Measurements from ENCODE around the gene FOXP1. TPM values are rescaled to one million over a fixed set of nuclear protein-coding genes. Genes with fewer than 3 reads are reported as not detected.

Gene FOXP1
- total and polyA plus RNA-seq, 2 of the 13 experiments (the other 11 are each of a cell fraction or from before 2014, with no cell fraction given), result 40.4 to 59.0 TPM

DNA sequence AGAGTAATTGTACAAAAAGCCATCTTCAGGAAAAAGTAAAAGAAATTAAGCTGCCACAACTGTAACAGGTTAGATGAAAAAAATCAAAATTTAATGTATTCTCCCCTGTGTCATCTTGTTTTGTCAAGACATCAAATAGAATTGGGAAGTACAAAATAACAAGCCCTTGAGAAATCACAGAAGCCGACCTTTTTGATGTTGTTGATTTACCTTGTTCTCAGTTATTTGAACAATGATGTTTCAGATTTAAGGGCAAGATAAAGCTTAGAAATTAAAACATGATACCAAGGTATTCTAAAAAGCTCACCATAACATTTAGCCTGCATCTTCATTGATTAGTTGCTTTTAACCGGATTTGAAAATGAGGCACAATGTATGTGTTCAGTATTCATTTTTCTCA lies 523.0 kb downstream of the FOXP1 start (continued):
- TF ChIP-seq, protein P1, sequence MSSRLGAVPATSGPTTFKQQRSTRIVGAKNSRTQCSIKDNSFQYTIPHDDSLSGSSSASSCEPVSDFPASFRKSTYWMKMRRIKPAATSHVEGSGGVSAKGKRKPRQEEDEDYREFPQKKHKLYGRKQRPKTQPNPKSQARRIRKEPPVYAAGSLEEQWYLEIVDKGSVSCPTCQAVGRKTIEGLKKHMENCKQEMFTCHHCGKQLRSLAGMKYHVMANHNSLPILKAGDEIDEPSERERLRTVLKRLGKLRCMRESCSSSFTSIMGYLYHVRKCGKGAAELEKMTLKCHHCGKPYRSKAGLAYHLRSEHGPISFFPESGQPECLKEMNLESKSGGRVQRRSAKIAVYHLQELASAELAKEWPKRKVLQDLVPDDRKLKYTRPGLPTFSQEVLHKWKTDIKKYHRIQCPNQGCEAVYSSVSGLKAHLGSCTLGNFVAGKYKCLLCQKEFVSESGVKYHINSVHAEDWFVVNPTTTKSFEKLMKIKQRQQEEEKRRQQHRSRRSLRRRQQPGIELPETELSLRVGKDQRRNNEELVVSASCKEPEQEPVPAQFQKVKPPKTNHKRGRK (CRISPR knock-in tag; IDR thresholded peaks at IDR 0.05), result no peak
- TF ChIP-seq RBM22 (optimal IDR thresholded peaks at IDR 0.05; ENCODE audit: low read length) (no peak), ATRX (CRISPR knock-in tag; IDR thresholded peaks at IDR 0.05; ENCODE audit: borderline replicate concordance) (no peak), MTA3 (CRISPR knock-in tag; IDR thresholded peaks at IDR 0.05) (no peak), IRF2 (CRISPR knock-in tag; IDR thresholded peaks at IDR 0.05) (no peak), KDM4B (CRISPR knock-in tag; IDR thresholded peaks at IDR 0.05) (no peak), ZNF549 (CRISPR knock-in tag; IDR thresholded peaks at IDR 0.05) (no peak), ATF7-NPFF (CRISPR knock-in tag; IDR thresholded peaks at IDR 0.05; ENCODE audit: low read depth) (no peak), NFE2L2 (IDR thresholded peaks at IDR 0.05; ENCODE audit: low read length) (peak; percentile 28; the same call in 1 of the 2 replicates), ZNF326 (CRISPR knock-in tag; IDR thresholded peaks at IDR 0.05; ENCODE audit: borderline replicate concordance) (no peak), CBX1 (IDR thresholded peaks at IDR 0.05; ENCODE audit: low read depth) (no peak), MYC (CRISPR knock-in tag; IDR thresholded peaks at IDR 0.05; ENCODE audit: borderline replicate concordance) (no peak), ZNF260 (CRISPR knock-in tag; IDR thresholded peaks at IDR 0.05; ENCODE audit: borderline replicate concordance, low read depth) (no peak), GATAD1 (CRISPR knock-in tag; IDR thresholded peaks at IDR 0.05) (no peak), MAFF (IDR thresholded peaks at IDR 0.05; ENCODE audit: low read depth, low read length) (no peak), ZNF101 (CRISPR knock-in tag; IDR thresholded peaks at IDR 0.05; ENCODE audit: borderline replicate concordance, low read depth) (no peak), DR1 (CRISPR knock-in tag; IDR thresholded peaks at IDR 0.05) (no peak), NFYB (CRISPR knock-in tag; IDR thresholded peaks at IDR 0.05) (no peak), ZNF296 (CRISPR knock-in tag; conservative IDR thresholded peaks at IDR 0.05) (no peak), ZNF451 (CRISPR knock-in tag; IDR thresholded peaks at IDR 0.05) (no peak), ZNF562 (CRISPR knock-in tag; IDR thresholded peaks at IDR 0.05; ENCODE audit: borderline replicate concordance) (no peak), TBP (CRISPR knock-in tag; IDR thresholded peaks at IDR 0.05) (no peak), ZSCAN21 (CRISPR knock-in tag; IDR thresholded peaks at IDR 0.05; ENCODE audit: borderline replicate concordance) (no peak), ZNF558 (CRISPR knock-in tag; IDR thresholded peaks at IDR 0.05; ENCODE audit: borderline replicate concordance) (no peak), KDM6A (CRISPR knock-in tag; IDR thresholded peaks at IDR 0.05; ENCODE audit: low read depth) (0 out of 2 replicates have a peak, but pooled peaks have one; percentile 22)
- TF ChIP-seq, protein P2, sequence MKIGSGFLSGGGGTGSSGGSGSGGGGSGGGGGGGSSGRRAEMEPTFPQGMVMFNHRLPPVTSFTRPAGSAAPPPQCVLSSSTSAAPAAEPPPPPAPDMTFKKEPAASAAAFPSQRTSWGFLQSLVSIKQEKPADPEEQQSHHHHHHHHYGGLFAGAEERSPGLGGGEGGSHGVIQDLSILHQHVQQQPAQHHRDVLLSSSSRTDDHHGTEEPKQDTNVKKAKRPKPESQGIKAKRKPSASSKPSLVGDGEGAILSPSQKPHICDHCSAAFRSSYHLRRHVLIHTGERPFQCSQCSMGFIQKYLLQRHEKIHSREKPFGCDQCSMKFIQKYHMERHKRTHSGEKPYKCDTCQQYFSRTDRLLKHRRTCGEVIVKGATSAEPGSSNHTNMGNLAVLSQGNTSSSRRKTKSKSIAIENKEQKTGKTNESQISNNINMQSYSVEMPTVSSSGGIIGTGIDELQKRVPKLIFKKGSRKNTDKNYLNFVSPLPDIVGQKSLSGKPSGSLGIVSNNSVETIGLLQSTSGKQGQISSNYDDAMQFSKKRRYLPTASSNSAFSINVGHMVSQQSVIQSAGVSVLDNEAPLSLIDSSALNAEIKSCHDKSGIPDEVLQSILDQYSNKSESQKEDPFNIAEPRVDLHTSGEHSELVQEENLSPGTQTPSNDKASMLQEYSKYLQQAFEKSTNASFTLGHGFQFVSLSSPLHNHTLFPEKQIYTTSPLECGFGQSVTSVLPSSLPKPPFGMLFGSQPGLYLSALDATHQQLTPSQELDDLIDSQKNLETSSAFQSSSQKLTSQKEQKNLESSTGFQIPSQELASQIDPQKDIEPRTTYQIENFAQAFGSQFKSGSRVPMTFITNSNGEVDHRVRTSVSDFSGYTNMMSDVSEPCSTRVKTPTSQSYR (CRISPR knock-in tag; IDR thresholded peaks at IDR 0.05; ENCODE audit: borderline replicate concordance), result no peak
- TF ChIP-seq, protein P3, sequence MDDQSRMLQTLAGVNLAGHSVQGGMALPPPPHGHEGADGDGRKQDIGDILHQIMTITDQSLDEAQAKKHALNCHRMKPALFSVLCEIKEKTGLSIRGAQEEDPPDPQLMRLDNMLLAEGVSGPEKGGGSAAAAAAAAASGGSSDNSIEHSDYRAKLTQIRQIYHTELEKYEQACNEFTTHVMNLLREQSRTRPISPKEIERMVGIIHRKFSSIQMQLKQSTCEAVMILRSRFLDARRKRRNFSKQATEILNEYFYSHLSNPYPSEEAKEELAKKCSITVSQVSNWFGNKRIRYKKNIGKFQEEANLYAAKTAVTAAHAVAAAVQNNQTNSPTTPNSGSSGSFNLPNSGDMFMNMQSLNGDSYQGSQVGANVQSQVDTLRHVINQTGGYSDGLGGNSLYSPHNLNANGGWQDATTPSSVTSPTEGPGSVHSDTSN (CRISPR knock-in tag; IDR thresholded peaks at IDR 0.05; ENCODE audit: borderline replicate concordance), result no peak
- TF ChIP-seq, protein P4, sequence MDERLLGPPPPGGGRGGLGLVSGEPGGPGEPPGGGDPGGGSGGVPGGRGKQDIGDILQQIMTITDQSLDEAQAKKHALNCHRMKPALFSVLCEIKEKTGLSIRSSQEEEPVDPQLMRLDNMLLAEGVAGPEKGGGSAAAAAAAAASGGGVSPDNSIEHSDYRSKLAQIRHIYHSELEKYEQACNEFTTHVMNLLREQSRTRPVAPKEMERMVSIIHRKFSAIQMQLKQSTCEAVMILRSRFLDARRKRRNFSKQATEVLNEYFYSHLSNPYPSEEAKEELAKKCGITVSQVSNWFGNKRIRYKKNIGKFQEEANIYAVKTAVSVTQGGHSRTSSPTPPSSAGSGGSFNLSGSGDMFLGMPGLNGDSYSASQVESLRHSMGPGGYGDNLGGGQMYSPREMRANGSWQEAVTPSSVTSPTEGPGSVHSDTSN (CRISPR knock-in tag; IDR thresholded peaks at IDR 0.05), result no peak
